ENCODE results near the gene PTX3. TPM values are rescaled to one million over a fixed set of nuclear protein-coding genes. Genes with fewer than 3 reads are reported as not detected.

PTX3 gene
- total RNA-seq, 2 experiments from 2014 or later, result not detected

GRCh38 chr3:157410945-157411344 lies 25.7 kb upstream of the PTX3 start:
- no peak for DNase-seq (ENCODE audit: low spot score)
- no peaks in the 10 kb centered on the region for H3K9me3 ChIP-seq (ENCODE audit: low read length)
- no TSS peak for BruUV-seq (replicated peaks)

GRCh38 chr3:157412323-157412855 lies 24.3 kb upstream of the PTX3 start:
- TF ChIP-seq EZH2phosphoT487 (IDR thresholded peaks at IDR 0.05; ENCODE audit: borderline replicate concordance, low read depth, low read length) (no peak), CTCF (conservative IDR thresholded peaks at IDR 0.05; ENCODE audit: low read length) (no peak)
- Histone ChIP-seq H3K79me2 (ENCODE audit: insufficient read depth, low read depth, low read length) (no peaks in the 10 kb centered on the region), H3K4me2 (ENCODE audit: low read length) (no peak overlapping the region), H3K9me2 (ENCODE audit: insufficient read depth, low read length) (no peaks in the 10 kb centered on the region), H2AFZ (ENCODE audit: low read length) (no peak overlapping the region), H4K20me1 (ENCODE audit: insufficient read depth, low read length) (no peaks in the 10 kb centered on the region), H3K9me3 (ENCODE audit: low read length) (no peaks in the 10 kb centered on the region), H3K36me3 (ENCODE audit: insufficient read depth, low read length) (no peaks in the 10 kb centered on the region), H3K4me1 (ENCODE audit: insufficient read depth, low read length, poor library complexity, severe bottlenecking) (no peaks in the 10 kb centered on the region), H3K27ac (ENCODE audit: low read depth, low read length, poor library complexity, severe bottlenecking) (no peak overlapping the region), H3K4me3 (ENCODE audit: low read depth, low read length, poor library complexity, severe bottlenecking) (no peak overlapping the region)
- intact Hi-C loops (cut with micrococcal nuclease; ENCODE audit: unreplicated experiment), result no loop called here
- no peak for DNase-seq (ENCODE audit: low spot score)
- POLR2A ChIA-PET, result interaction anchor here (1.0 kb wide), 1 partner anchor 377 kb away, joined by 3 read pairs; no protein-coding TSS in a partner anchor
- CTCF ChIA-PET (ENCODE audit: unreplicated experiment), result no interaction called here
- no TSS peak for BruUV-seq (replicated peaks)

More at GRCh38 chr3:157410945-157411344, 25.7 kb upstream of the PTX3 start:
- H3K27ac ChIP-seq (ENCODE audit: low read depth, low read length, poor library complexity, severe bottlenecking), result no peak overlapping the region
- intact Hi-C loops (cut with micrococcal nuclease; ENCODE audit: unreplicated experiment), result no loop called here
- H3K4me3 ChIP-seq (ENCODE audit: low read depth, low read length, poor library complexity, severe bottlenecking), result no peak overlapping the region
- H3K36me3 ChIP-seq (ENCODE audit: insufficient read depth, low read length), result no peaks in the 10 kb centered on the region
- TF ChIP-seq EZH2phosphoT487 (IDR thresholded peaks at IDR 0.05; ENCODE audit: borderline replicate concordance, low read depth, low read length) (no peak), CTCF (conservative IDR thresholded peaks at IDR 0.05; ENCODE audit: low read length) (no peak)
- no peak overlapping the region for H3K4me2 ChIP-seq (ENCODE audit: low read length)
- no peaks in the 10 kb centered on the region for H3K4me1 ChIP-seq (ENCODE audit: insufficient read depth, low read length, poor library complexity, severe bottlenecking)
- no peak overlapping the region for H2AFZ ChIP-seq (ENCODE audit: low read length)
- no peaks in the 10 kb centered on the region for H4K20me1 ChIP-seq (ENCODE audit: insufficient read depth, low read length)
- POLR2A ChIA-PET, result interaction anchor here (0.5 to 0.7 kb wide), 2 partner anchors 80 to 1409 kb away, joined by 3 read pairs; no protein-coding TSS in a partner anchor
- H3K9me2 ChIP-seq (ENCODE audit: insufficient read depth, low read length), result no peaks in the 10 kb centered on the region
- CTCF ChIA-PET (ENCODE audit: unreplicated experiment), result no interaction called here
- H3K79me2 ChIP-seq (ENCODE audit: insufficient read depth, low read depth, low read length), result no peaks in the 10 kb centered on the region

GRCh38 chr3:157414861-157415260 lies 21.8 kb upstream of the PTX3 start:
- no peaks in the 10 kb centered on the region for H3K4me1 ChIP-seq (ENCODE audit: insufficient read depth, low read length, poor library complexity, severe bottlenecking)
- H3K36me3 ChIP-seq (ENCODE audit: insufficient read depth, low read length), result no peaks in the 10 kb centered on the region
- no peak overlapping the region for H2AFZ ChIP-seq (ENCODE audit: low read length)
- no peak overlapping the region for H3K27ac ChIP-seq (ENCODE audit: low read depth, low read length, poor library complexity, severe bottlenecking)
- DNase-seq (ENCODE audit: low spot score), result no peak
- no peaks in the 10 kb centered on the region for H3K9me3 ChIP-seq (ENCODE audit: low read length)
- no peak overlapping the region for H3K4me3 ChIP-seq (ENCODE audit: low read depth, low read length, poor library complexity, severe bottlenecking)
- H3K79me2 ChIP-seq (ENCODE audit: insufficient read depth, low read depth, low read length), result no peaks in the 10 kb centered on the region
- no peaks in the 10 kb centered on the region for H4K20me1 ChIP-seq (ENCODE audit: insufficient read depth, low read length)
- no peaks in the 10 kb centered on the region for H3K9me2 ChIP-seq (ENCODE audit: insufficient read depth, low read length)
- no TSS peak for BruUV-seq (replicated peaks)
- ChIA-PET CTCF (ENCODE audit: unreplicated experiment) (no interaction called here), POLR2A (no interaction called here)
- TF ChIP-seq CTCF (conservative IDR thresholded peaks at IDR 0.05; ENCODE audit: low read length) (no peak), EZH2phosphoT487 (IDR thresholded peaks at IDR 0.05; ENCODE audit: borderline replicate concordance, low read depth, low read length) (no peak)
- no peak overlapping the region for H3K4me2 ChIP-seq (ENCODE audit: low read length)
- intact Hi-C loops (cut with micrococcal nuclease; ENCODE audit: unreplicated experiment), result no loop called here
